ENCODE results near the gene LRRC8E. TPM values are rescaled to one million over a fixed set of nuclear protein-coding genes. Genes with fewer than 3 reads are reported as not detected.

The LRRC8E gene
- polyA plus RNA-seq, 6 donors from 2014 or later, result not detected

DNA sequence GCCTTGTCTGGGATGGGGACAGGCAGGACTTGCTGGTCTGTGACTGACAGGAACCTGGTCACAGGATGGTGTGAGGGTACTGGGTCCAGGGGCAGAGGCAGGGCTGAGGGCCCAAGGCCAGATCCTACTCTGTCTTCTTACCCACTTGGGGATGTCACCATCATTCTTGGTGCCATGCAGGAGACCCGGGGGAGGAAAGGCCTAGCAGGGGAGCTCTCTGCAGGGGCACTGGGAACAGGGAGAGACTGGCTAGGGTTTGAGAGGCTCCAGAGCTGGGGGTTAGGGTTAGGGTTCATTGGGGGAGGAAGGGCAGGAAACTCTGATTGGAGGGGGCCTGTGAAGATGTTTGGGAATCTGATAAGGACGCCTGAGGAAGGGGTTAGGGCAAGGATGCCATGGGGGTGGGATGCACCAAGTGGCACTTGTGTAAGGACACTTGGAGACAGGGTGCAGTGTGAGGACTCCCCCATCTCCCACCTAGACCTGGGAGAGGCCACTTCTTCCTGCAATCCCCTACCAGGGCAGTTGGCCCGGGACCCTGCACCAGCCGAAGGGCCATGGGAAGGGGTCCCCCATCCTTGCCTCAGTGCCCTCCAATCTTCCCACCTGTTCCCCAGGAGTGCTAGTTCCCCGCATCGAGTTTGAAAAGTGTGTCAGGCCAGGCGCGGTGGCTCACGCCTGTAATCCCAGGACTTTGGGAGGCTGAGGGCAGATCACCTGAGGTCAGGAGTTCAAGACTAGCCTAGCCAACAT is 21.0 kb upstream of the LRRC8E start:
- no peak overlapping the region for H3K27ac Mint-ChIP-seq

DNA sequence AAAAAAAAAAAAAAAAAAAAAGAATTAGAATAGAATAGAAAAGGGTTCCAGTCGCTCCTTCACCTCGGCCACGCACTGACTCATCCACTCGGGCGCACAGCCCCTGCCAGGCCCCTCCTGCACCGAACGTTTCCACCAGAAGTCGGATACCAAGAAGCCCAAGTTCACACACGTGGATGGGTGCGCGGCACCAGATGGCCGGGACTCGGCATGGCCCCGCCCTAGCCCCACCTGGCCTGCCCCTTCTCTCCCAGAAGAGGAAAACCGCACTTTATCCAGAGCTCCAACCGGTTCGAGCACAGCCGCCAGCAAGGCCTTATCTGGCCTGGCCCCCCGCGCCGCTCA is 20.0 kb upstream of the LRRC8E start:
- peak overlapping the region in 3 of 6 donors; percentile 43 to 86 (median 76) for H3K27ac Mint-ChIP-seq
- H3K4me1 Mint-ChIP-seq, result peaks cover 34 to 37% (median 36%) of the 10 kb centered on the region in 3 donors
- peak; percentile 27 for DNase-seq
- peaks cover 23 to 65% (median 61%) of the 10 kb centered on the region in 3 donors for H3K27me3 Mint-ChIP-seq
- H3K36me3 Mint-ChIP-seq, result peaks cover 0 to 13% of the 10 kb centered on the region in 2 donors
- no peak for ATAC-seq (ENCODE audit: low read depth in 2 of 2)
- peak overlapping the region; percentile 76 to 90 (median 82) for H3K4me3 Mint-ChIP-seq
- H3K9me3 Mint-ChIP-seq, result peaks cover 0 to 10% (median 7%) of the 10 kb centered on the region in 7 donors

More for the DNA sequence above, 21.0 kb upstream of the LRRC8E start:
- peaks cover 0 to 13% of the 10 kb centered on the region in 2 donors for H3K36me3 Mint-ChIP-seq
- ATAC-seq (ENCODE audit: low read depth in 2 of 2) (no peak), DNase-seq (no peak)
- H3K27me3 Mint-ChIP-seq, result peaks cover 23 to 58% (median 54%) of the 10 kb centered on the region in 3 donors
- H3K9me3 Mint-ChIP-seq, result peaks cover 0 to 10% (median 7%) of the 10 kb centered on the region in 7 donors
- peak overlapping the region in 4 of 8 donors; percentile 20 to 36 (median 26) for H3K4me3 Mint-ChIP-seq
- peaks cover 31 to 33% (median 32%) of the 10 kb centered on the region in 3 donors for H3K4me1 Mint-ChIP-seq

DNA sequence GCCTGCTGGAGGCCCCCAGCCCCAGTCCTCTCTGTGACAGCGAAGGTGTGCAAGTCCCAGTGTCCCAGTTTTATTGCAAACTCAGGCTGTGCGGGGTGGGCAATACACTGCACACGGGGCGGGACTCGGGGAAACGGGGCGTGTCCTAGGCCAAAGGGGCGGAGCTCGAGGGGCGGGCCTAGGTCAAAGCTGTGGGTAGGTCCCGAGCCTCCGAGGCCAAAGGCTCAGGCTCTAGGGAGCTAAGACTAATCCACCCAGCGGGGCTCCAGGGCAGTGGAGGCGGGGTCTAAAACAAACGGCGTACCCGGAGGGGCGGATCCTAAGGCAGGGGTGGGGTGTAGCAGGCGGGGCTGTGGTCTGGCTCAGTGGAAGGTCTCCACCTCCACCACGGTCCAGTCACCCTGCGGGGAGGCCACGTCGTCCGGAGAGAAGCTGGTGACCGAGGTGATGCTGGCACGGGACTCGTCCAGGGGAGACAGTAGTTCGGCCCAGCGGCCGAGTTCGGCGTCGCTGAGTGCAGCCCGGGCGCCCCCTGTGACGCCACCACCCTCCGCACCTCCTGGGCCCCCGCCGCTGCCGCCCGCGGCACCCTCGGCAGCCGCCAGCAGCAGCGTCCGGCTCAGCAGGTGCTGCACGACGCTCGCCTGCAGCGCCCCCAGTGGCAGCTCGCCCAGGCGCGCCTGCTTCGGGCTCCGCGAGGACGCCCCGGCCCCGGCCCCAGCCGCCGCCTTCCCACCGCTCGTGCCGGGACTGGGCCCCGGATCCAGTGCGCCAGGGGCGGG is 19.4 kb upstream of the LRRC8E start:
- Mint-ChIP-seq H3K9me3 (peaks cover 0 to 10% (median 7%) of the 10 kb centered on the region in 7 donors), H3K4me3 (peak overlapping the region; percentile 74 to 90 (median 82)), H3K4me1 (peaks cover 34 to 41% (median 40%) of the 10 kb centered on the region in 3 donors), H3K27me3 (peaks cover 23 to 68% (median 62%) of the 10 kb centered on the region in 3 donors), H3K27ac (peak overlapping the region; percentile 33 to 94 (median 72)), H3K36me3 (peaks cover 0 to 13% of the 10 kb centered on the region in 2 donors)
- ATAC-seq (ENCODE audit: low read depth in 2 of 2) (peak; percentile 80 to 81), DNase-seq (peak; percentile 88)

DNA sequence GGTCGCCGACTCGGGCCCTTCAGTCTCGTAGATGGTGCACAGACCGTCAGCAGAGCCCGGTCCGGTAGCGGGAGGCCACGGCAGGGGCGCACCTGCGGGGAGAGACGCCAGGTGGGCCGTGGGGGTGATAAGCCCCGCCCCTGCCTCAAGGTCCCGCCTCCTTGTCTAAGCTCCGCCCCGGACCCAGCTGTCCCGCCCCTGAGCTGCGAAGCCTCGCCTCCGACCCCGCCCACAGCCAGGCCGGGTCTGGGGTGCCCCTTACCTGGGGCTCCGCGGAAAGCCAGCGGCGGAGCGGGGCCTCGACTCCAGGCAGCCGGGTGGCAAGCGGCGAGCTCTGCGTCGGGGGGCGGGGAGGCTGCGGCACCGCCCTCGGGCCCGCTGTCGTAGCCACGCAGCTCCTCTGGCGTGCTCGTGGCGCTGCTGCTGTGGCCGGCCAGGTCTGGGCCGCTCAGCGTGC is 18.8 kb upstream of the LRRC8E start:
- Mint-ChIP-seq H3K27ac (peak overlapping the region in 2 of 6 donors; percentile 43 to 93), H3K4me1 (peaks cover 34 to 41% (median 40%) of the 10 kb centered on the region in 3 donors), H3K9me3 (peaks cover 0 to 10% (median 7%) of the 10 kb centered on the region in 7 donors), H3K27me3 (peaks cover 23 to 66% (median 57%) of the 10 kb centered on the region in 3 donors), H3K4me3 (peak overlapping the region in 7 of 8 donors; percentile 47 to 85 (median 74)), H3K36me3 (peaks cover 0 to 13% of the 10 kb centered on the region in 2 donors)
- ATAC-seq (ENCODE audit: low read depth in 2 of 2) (peak; percentile 59 to 63), DNase-seq (peak; percentile 84)

DNA sequence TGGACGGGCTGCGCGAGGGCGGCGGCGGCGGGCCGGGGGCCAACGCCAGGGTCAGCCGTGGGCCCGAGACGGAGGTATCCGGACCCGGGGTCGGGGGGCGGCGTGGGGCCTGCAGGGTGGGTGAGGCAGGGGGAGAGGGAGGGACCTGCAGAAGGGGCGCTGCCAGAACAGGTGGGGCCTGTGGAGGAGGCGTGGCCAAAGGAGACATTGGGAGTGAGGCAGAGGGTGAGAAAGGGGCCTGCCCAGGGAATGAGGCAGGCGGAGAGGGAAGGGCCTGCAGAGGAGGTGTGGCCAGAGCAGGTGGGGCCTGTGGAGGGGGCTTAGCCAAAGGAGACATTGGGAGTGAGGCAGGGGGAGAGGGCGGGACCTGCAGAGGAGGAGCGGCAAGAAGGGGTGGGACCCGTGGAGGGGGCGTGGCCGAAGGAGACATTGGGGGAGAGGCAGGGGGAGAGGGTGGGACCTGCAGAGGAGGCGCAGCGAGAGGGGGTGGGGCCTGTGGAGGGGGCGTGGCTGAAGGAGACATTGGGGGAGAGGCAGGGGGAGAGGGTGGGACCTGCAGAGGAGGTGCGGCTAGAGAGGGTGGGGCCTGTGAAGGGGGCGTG is 18.3 kb upstream of the LRRC8E start:
- H3K9me3 Mint-ChIP-seq, result peaks cover 0 to 10% (median 6%) of the 10 kb centered on the region in 7 donors
- H3K36me3 Mint-ChIP-seq, result peaks cover 0 to 13% of the 10 kb centered on the region in 2 donors
- no peak overlapping the region for H3K27ac Mint-ChIP-seq
- H3K4me1 Mint-ChIP-seq, result peaks cover 34 to 39% (median 36%) of the 10 kb centered on the region in 3 donors
- peak overlapping the region; percentile 42 to 87 (median 72) for H3K4me3 Mint-ChIP-seq
- DNase-seq, result no peak
- H3K27me3 Mint-ChIP-seq, result peaks cover 18 to 66% (median 52%) of the 10 kb centered on the region in 3 donors
- no peak for ATAC-seq (ENCODE audit: low read depth in 2 of 2)

DNA sequence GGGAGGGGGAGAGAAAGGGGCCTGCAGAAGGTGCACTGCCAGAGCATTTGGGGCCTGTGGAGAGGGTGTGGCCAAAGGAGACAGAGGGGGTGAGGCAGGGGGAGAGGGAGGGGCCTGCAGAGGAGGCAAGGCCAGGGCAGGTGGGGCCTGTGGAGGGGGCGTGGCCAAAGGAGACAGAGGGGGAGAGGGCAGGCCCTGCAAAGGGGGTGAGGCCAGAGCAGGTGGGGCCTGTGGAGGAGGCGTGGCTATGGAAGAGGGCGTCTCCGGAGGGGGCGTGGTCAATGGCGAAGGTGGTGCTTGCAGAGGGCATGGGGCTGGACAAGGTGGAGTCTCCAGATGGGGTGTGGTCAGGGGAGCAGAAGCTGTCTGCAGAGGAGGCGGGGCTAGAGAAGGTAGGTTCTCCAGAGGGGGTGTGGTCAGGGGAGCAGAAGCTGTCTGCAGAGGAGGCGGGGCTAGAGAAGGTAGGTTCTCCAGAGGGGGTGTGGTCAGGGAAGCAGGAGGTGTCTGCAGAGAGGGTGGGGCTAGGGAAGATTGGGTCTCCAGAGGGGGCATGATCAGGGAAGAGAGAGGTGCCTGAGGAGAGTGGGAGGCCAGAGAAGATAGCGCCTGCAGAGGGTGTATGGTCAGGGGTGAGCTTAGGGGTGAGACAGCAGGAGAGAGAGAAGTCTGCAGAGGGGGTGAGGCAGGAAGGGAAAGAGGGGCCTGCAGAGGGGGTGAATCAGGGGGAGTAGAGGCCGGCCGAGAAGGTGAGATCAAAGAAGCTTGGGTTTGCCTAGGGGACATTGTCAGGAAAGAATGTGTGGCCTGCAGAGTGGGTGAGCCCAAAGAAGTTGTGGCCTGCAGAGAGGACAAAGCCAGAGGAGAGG is 17.5 kb upstream of the LRRC8E start:
- Mint-ChIP-seq H3K4me3 (peak overlapping the region; percentile 15 to 87 (median 72)), H3K36me3 (peaks cover 0 to 13% of the 10 kb centered on the region in 2 donors), H3K27ac (peak overlapping the region in 2 of 6 donors; percentile 11 to 92), H3K4me1 (peaks cover 30 to 38% (median 33%) of the 10 kb centered on the region in 3 donors), H3K27me3 (peaks cover 15 to 66% (median 44%) of the 10 kb centered on the region in 3 donors), H3K9me3 (peaks cover 0 to 10% (median 6%) of the 10 kb centered on the region in 7 donors)
- DNase-seq (peak; percentile 26), ATAC-seq (ENCODE audit: low read depth in 2 of 2) (no peak)

DNA sequence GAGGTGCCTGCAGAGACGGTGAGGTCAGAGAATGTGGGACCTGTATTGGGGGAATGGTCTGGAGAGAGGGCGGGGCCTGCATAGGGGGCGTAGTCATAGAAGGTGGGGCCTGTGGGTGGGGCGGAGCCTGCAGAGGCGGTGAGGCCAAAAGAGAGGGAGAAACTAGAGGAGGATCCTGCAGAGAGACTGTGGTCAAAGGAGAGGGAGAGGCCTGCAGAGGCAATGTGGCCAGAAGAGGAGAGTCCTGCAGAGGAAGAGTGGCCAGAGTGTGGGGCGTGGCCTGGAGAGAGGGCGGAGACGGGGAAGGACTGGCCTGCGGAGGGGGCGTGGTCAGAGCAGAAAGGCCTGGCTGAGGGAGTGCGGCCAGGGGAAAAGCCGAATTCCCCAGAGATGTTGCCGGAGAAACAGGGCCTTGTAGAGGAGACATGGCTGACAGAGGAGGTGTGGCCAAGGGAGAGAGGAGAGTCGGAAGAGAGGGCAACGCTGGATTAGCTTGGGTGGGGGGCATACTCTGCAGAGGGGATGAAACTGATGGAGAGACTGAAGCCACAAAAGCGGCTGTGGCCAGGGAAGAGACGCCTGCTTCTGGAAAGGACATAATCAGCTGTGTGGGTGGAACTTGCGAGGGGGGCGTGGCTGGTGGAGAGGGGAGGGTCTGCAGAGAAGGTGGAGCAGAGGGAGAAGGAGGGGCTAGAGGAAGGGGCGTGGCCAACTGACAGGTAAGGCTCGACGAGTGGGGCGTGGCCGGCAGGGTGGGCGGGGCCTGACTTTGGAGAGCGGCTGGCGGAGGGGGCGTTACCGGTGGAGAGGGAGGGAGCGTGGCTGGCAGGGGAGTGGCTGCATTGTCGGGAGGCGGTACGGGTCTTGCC is 16.6 kb upstream of the LRRC8E start:
- H3K36me3 Mint-ChIP-seq, result peaks cover 0 to 13% of the 10 kb centered on the region in 2 donors
- H3K9me3 Mint-ChIP-seq, result peaks cover 0 to 10% (median 6%) of the 10 kb centered on the region in 7 donors
- peaks cover 21 to 68% (median 50%) of the 10 kb centered on the region in 3 donors for H3K27me3 Mint-ChIP-seq
- peaks cover 30 to 38% (median 33%) of the 10 kb centered on the region in 3 donors for H3K4me1 Mint-ChIP-seq
- DNase-seq, result peak; percentile 68
- peak overlapping the region in 3 of 6 donors; percentile 1 to 92 (median 61) for H3K27ac Mint-ChIP-seq
- ATAC-seq (ENCODE audit: low read depth in 2 of 2), result peak in 1 of 2 donors; percentile 0
- peak overlapping the region; percentile 37 to 87 (median 74) for H3K4me3 Mint-ChIP-seq

DNA sequence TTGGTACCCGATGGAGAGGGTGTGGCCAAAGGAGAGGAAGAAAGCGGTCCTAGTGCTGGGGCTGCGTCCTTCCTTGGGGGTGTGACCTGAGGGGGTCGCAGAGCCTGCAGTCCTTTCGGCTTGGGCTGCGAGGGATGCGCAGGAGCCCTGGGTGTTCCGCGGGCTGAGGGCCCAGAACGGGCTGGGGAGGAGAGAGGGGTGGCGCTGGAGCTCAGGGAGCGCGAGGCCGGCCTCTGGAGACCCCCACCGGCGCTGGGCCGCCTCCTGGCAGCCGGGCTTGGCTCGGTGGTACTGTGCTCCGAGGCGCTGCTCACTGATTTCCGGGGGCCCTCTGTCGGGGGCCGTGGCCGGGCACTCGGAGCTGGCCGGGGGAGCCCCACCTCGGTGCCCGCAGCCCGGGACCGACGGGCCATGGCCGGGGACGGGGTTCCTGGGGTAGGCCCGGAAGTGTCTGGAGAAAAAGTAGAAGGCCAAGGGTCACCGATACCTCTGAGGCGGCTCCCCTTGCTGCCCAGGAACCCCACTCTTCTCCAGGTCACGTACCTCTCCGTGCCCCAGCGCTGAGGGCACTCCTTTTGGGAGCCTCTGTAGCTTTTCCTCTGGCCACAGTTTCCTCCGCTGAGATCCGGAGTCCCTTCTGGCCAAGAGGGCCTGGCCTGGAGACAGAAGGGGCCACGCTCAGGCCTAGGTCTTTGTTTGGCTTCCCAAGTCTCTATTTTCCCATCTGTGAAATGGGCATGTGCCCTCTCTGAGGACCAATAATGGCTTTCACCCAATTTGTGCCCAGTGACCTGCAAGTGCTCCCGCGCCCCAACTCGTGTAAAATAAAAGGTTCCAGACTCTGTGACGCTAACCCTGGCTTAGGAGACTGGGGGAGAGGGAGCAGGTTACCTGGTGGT is 15.8 kb upstream of the LRRC8E start:
- Mint-ChIP-seq H3K27me3 (peaks cover 21 to 65% (median 49%) of the 10 kb centered on the region in 3 donors), H3K9me3 (peaks cover 0 to 10% (median 6%) of the 10 kb centered on the region in 7 donors), H3K27ac (peak overlapping the region in 3 of 6 donors; percentile 42 to 71 (median 49)), H3K4me3 (peak overlapping the region in 7 of 8 donors; percentile 19 to 83 (median 49)), H3K36me3 (peaks cover 0 to 13% of the 10 kb centered on the region in 2 donors), H3K4me1 (peaks cover 26 to 38% (median 33%) of the 10 kb centered on the region in 3 donors)
- ATAC-seq (ENCODE audit: low read depth in 2 of 2) (no peak), DNase-seq (no peak)

DNA sequence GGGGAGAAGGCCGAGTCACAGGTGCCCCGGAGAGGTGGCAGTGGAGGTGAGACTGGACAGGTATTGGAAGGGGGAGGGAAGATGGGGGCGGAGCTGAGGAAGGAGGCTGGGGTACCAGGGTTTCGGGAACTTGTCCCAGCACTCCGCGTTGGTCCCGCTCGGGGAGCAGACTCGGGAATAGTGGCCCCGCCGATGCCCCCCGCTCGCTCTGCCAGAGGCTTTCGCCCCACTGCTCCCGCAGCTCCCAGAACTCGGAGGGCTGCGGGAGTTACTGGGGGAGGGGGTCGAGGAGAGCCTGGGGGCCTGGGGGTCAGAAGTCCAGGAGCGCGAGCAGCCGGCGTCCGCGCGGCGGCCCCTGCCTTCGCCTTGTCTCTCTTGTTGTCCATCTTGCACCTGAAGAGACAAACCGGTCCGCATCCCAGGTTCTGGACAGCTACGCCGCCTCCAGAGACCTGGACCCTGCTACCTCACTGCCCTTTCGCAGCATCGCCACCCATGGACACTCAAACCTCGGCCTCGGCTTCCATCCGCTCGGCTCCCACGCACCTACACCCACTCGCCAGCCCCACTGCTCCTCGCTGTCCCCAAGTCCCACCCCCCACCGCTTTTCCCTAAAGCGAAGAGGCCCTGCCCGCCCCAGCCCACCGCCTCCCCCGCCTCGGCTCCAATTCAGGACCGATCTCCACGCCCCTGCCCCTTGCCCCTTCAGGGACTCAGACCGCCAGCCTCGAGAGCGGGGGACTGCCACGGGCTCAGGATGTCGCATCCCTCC is 14.8 kb upstream of the LRRC8E start:
- peak overlapping the region in 2 of 6 donors; percentile 49 to 71 for H3K27ac Mint-ChIP-seq

More for the DNA sequence above, 14.8 kb upstream of the LRRC8E start:
- Mint-ChIP-seq H3K4me1 (peaks cover 25 to 38% (median 30%) of the 10 kb centered on the region in 3 donors), H3K27me3 (peaks cover 21 to 64% (median 51%) of the 10 kb centered on the region in 3 donors), H3K9me3 (peaks cover 0 to 10% (median 6%) of the 10 kb centered on the region in 7 donors), H3K36me3 (peaks cover 0 to 13% of the 10 kb centered on the region in 2 donors), H3K4me3 (peak overlapping the region; percentile 43 to 91 (median 70))
- ATAC-seq (ENCODE audit: low read depth in 2 of 2) (no peak), DNase-seq (no peak)
